Left forelimb (tissue), 1 donor: Measurements from ENCODE around the gene CDC73.

Experiments
- DNase-seq: peaks from one replicate; pipeline ENCODE4 v3.0.0-alpha.2; 2018; ENCODE audit warnings: low spot score

CDC73 gene

GRCh38 chr1:193293726-193294125, 171.9 kb downstream of the CDC73 start:
- no peak for DNase-seq

GRCh38 chr1:193299038-193299437, 177.2 kb downstream of the CDC73 start:
- DNase-seq: no peak

GRCh38 chr1:193301746-193302145, 179.9 kb downstream of the CDC73 start:
- DNase-seq: no peak

GRCh38 chr1:193303849-193304248, 182.0 kb downstream of the CDC73 start:
- DNase-seq: no peak
